Naive B cell (primary cell): Measurements from ENCODE around the gene HELLS. TPM values are rescaled to one million over a fixed set of nuclear protein-coding genes. Genes with fewer than 3 reads are reported as not detected.
"Not testable (repeated sequence)": the region's sequence is repeated elsewhere in the genome, so short reads cannot be mapped to it uniquely, and the experiment has no call there.

Source experiments
- ATAC-seq, 2 donors: fragments of 150-1000 bp; cut with Tn5 transposase; 2 replicates each; pipeline ENCODE4 v1.10.0; 2021; ENCODE audit warnings: low read depth in 2 of 2, mild to moderate bottlenecking in 2 of 2, moderate library complexity in 2 of 2
- DNase-seq: peaks from one replicate; pipeline ENCODE4 v3.0.0; 2022
- H3K27ac Mint-ChIP-seq, 6 donors: one replicate each; pipeline ENCODE4 v1.8.0; 2020 to 2022; ENCODE audit warnings: mild to moderate bottlenecking in 6 of 6, mixed read lengths in 6 of 6, moderate library complexity in 5 of 6, inconsistent platforms in 2 of 6
- H3K27me3 Mint-ChIP-seq, 3 donors: one replicate each; pipeline ENCODE4 v1.8.0; 2021 to 2022; ENCODE audit warnings: mixed read lengths in 3 of 3, mild to moderate bottlenecking in 1 of 3
- H3K36me3 Mint-ChIP-seq, 2 donors: one replicate each; pipeline ENCODE4 v1.8.0; 2020 to 2022; ENCODE audit warnings: mixed read lengths in 2 of 2, inconsistent platforms in 1 of 2, mild to moderate bottlenecking in 1 of 2
- H3K4me1 Mint-ChIP-seq, 3 donors: one replicate each; pipeline ENCODE4 v1.8.0; 2020 to 2022; ENCODE audit warnings: mixed read lengths in 3 of 3, inconsistent platforms in 1 of 3, mild to moderate bottlenecking in 1 of 3, moderate library complexity in 1 of 3
- H3K4me3 Mint-ChIP-seq, 8 donors: one replicate each; pipeline ENCODE4 v1.8.0; 2020 to 2022; ENCODE audit warnings: mild to moderate bottlenecking in 8 of 8, mixed read lengths in 8 of 8, moderate library complexity in 8 of 8, inconsistent platforms in 2 of 8
- H3K9me3 Mint-ChIP-seq, 7 donors: one replicate each; pipeline ENCODE4 v1.8.0; 2020 to 2022; ENCODE audit warnings: mixed read lengths in 7 of 7, mild to moderate bottlenecking in 5 of 7, inconsistent platforms in 2 of 7, moderate library complexity in 1 of 7
- polyA plus RNA-seq, 6 donors: library from polyadenylated mRNA; unstranded; fragments of 300-500 nt; fragmentation: Illumina TruSeq; gene quantifications; one replicate each; pipeline ENCODE4 v1.2.3, GENCODE V29; 2021; ENCODE audit warnings: low read depth in 6 of 6

HELLS gene
- polyA plus RNA-seq, 6 donors from 2014 or later: 0.41 to 10.0 (median 6.7) TPM

GRCh38 chr10:94567714-94568307 lies 22.2 kb downstream of the HELLS start:
- not testable (repeated sequence) for H3K4me3 Mint-ChIP-seq, H3K9me3 Mint-ChIP-seq, H3K4me1 Mint-ChIP-seq, ATAC-seq, DNase-seq, H3K27me3 Mint-ChIP-seq
- H3K27ac Mint-ChIP-seq: peak overlapping the region in 1 of 6 donors; percentile 36
- H3K36me3 Mint-ChIP-seq: peaks cover 8 to 35% of the 10 kb centered on the region in 2 donors

GRCh38 chr10:94571081-94571480 lies 25.5 kb downstream of the HELLS start:
- Mint-ChIP-seq H3K4me1 (no peaks in the 10 kb centered on the region), H3K27ac (no peak overlapping the region), H3K27me3 (no peaks in the 10 kb centered on the region), H3K4me3 (no peak overlapping the region), H3K36me3 (peaks cover 0 to 29% of the 10 kb centered on the region in 2 donors), H3K9me3 (no peaks in the 10 kb centered on the region)
- no peak for ATAC-seq
- DNase-seq: no peak

GRCh38 chr10:94571528-94571927 lies 25.9 kb downstream of the HELLS start:
- no peak for DNase-seq
- peaks cover 0 to 25% of the 10 kb centered on the region in 2 donors for H3K36me3 Mint-ChIP-seq
- no peak for ATAC-seq
- no peaks in the 10 kb centered on the region for H3K27me3 Mint-ChIP-seq
- H3K9me3 Mint-ChIP-seq: no peaks in the 10 kb centered on the region
- H3K27ac Mint-ChIP-seq: peak overlapping the region in 1 of 6 donors; percentile 25
- no peaks in the 10 kb centered on the region for H3K4me1 Mint-ChIP-seq
- H3K4me3 Mint-ChIP-seq: no peak overlapping the region

- Mint-ChIP-seq H3K27ac (no peak overlapping the region), H3K4me1 (no peaks in the 10 kb centered on the region), H3K27me3 (no peaks in the 10 kb centered on the region), H3K9me3 (no peaks in the 10 kb centered on the region), H3K4me3 (no peak overlapping the region), H3K36me3 (peaks cover 7 to 12% of the 10 kb centered on the region in 2 donors)
- DNase-seq (no peak), ATAC-seq (no peak)
Measured at GRCh38 chr10:94578790-94579189, 33.2 kb downstream of the HELLS start.

GRCh38 chr10:94583124-94583523 lies 37.5 kb downstream of the HELLS start:
- ATAC-seq (no peak), DNase-seq (no peak)
- H3K4me1 Mint-ChIP-seq: no peaks in the 10 kb centered on the region
- no peaks in the 10 kb centered on the region for H3K27me3 Mint-ChIP-seq
- no peaks in the 10 kb centered on the region for H3K9me3 Mint-ChIP-seq
- H3K36me3 Mint-ChIP-seq: peaks cover 0 to 3% of the 10 kb centered on the region in 2 donors
- no peak overlapping the region for H3K4me3 Mint-ChIP-seq
- peak overlapping the region in 1 of 6 donors; percentile 12 for H3K27ac Mint-ChIP-seq

GRCh38 chr10:94591461-94592205 lies 46.0 kb downstream of the HELLS start:
- no peak overlapping the region for H3K4me3 Mint-ChIP-seq
- no peaks in the 10 kb centered on the region for H3K27me3 Mint-ChIP-seq
- H3K9me3 Mint-ChIP-seq: no peaks in the 10 kb centered on the region
- no peaks in the 10 kb centered on the region for H3K4me1 Mint-ChIP-seq
- DNase-seq: no peak
- no peak for ATAC-seq
- H3K27ac Mint-ChIP-seq: peak overlapping the region in 1 of 6 donors; percentile 23
- peaks cover 0 to 41% of the 10 kb centered on the region in 2 donors for H3K36me3 Mint-ChIP-seq

- H3K27me3 Mint-ChIP-seq: no peaks in the 10 kb centered on the region
- ATAC-seq (no peak), DNase-seq (no peak)
- no peak overlapping the region for H3K4me3 Mint-ChIP-seq
- H3K36me3 Mint-ChIP-seq: peaks cover 7 to 26% of the 10 kb centered on the region in 2 donors
- no peaks in the 10 kb centered on the region for H3K9me3 Mint-ChIP-seq
- H3K27ac Mint-ChIP-seq: no peak overlapping the region
- no peaks in the 10 kb centered on the region for H3K4me1 Mint-ChIP-seq
Measured at GRCh38 chr10:94602729-94603515, 57.3 kb downstream of the HELLS start.

GRCh38 chr10:94607111-94607510 lies 61.5 kb downstream of the HELLS start:
- Mint-ChIP-seq H3K4me1 (no peaks in the 10 kb centered on the region), H3K27ac (no peak overlapping the region), H3K36me3 (peaks cover 7 to 17% of the 10 kb centered on the region in 2 donors), H3K9me3 (no peaks in the 10 kb centered on the region), H3K4me3 (no peak overlapping the region), H3K27me3 (no peaks in the 10 kb centered on the region)
- DNase-seq (no peak), ATAC-seq (no peak)

- H3K4me3 Mint-ChIP-seq: no peak overlapping the region
- peaks cover 7 to 17% of the 10 kb centered on the region in 2 donors for H3K36me3 Mint-ChIP-seq
- H3K27ac Mint-ChIP-seq: no peak overlapping the region
- no peaks in the 10 kb centered on the region for H3K27me3 Mint-ChIP-seq
- ATAC-seq: no peak
- no peaks in the 10 kb centered on the region for H3K4me1 Mint-ChIP-seq
- no peaks in the 10 kb centered on the region for H3K9me3 Mint-ChIP-seq
- DNase-seq: no peak
Measured at GRCh38 chr10:94608559-94608958, 63.0 kb downstream of the HELLS start.

GRCh38 chr10:94614558-94614957 lies 69.0 kb downstream of the HELLS start:
- Mint-ChIP-seq H3K36me3 (peaks cover 0 to 6% of the 10 kb centered on the region in 2 donors), H3K4me3 (no peak overlapping the region), H3K27me3 (no peaks in the 10 kb centered on the region), H3K9me3 (no peaks in the 10 kb centered on the region), H3K4me1 (no peaks in the 10 kb centered on the region), H3K27ac (no peak overlapping the region)
- DNase-seq (no peak), ATAC-seq (no peak)

- H3K4me1 Mint-ChIP-seq: no peaks in the 10 kb centered on the region
- H3K9me3 Mint-ChIP-seq: no peaks in the 10 kb centered on the region
- peak overlapping the region in 1 of 6 donors; percentile 16 for H3K27ac Mint-ChIP-seq
- no peaks in the 10 kb centered on the region for H3K36me3 Mint-ChIP-seq
- DNase-seq: no peak
- H3K4me3 Mint-ChIP-seq: no peak overlapping the region
- H3K27me3 Mint-ChIP-seq: no peaks in the 10 kb centered on the region
- no peak for ATAC-seq
Measured at GRCh38 chr10:94617389-94617944, 71.9 kb downstream of the HELLS start.

GRCh38 chr10:94622666-94623205 lies 77.1 kb downstream of the HELLS start:
- Mint-ChIP-seq H3K27me3 (no peaks in the 10 kb centered on the region), H3K4me1 (no peaks in the 10 kb centered on the region), H3K36me3 (no peaks in the 10 kb centered on the region), H3K4me3 (no peak overlapping the region), H3K9me3 (no peaks in the 10 kb centered on the region), H3K27ac (no peak overlapping the region)
- ATAC-seq (no peak), DNase-seq (no peak)

GRCh38 chr10:94623572-94623971 lies 78.0 kb downstream of the HELLS start:
- DNase-seq (no peak), ATAC-seq (no peak)
- no peaks in the 10 kb centered on the region for H3K27me3 Mint-ChIP-seq
- H3K27ac Mint-ChIP-seq: no peak overlapping the region
- H3K4me1 Mint-ChIP-seq: no peaks in the 10 kb centered on the region
- no peak overlapping the region for H3K4me3 Mint-ChIP-seq
- H3K9me3 Mint-ChIP-seq: no peaks in the 10 kb centered on the region
- H3K36me3 Mint-ChIP-seq: no peaks in the 10 kb centered on the region
